ENCODE results near the gene RAI2.
A peak's percentile ranks its signal among the peaks of the same experiment; 100 is the strongest.
"Not testable (repeated sequence)": the region's sequence is repeated elsewhere in the genome, so short reads cannot be mapped to it uniquely, and the experiment has no call there.

The RAI2 gene

DNA sequence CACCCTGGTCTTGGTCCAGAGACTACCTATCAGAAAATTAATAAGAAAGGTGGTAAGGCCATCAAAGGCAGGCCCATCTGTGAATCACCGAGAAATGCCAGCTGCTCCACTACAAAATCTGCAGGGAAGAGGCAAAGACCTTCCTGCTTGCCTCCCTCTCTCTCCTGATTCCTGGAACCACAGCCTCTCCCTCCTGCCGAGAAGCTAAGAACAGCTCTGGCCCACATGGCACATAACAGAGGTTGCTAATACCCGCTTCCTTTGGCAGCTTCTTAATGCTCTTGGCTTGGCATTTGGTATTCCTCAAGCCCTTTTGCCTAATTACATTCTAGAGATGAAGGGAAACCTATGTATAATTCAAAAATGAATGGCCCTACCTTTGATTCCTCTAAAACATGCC is 32.9 kb downstream of the RAI2 start:
- FAIRE-seq, result no peak

DNA sequence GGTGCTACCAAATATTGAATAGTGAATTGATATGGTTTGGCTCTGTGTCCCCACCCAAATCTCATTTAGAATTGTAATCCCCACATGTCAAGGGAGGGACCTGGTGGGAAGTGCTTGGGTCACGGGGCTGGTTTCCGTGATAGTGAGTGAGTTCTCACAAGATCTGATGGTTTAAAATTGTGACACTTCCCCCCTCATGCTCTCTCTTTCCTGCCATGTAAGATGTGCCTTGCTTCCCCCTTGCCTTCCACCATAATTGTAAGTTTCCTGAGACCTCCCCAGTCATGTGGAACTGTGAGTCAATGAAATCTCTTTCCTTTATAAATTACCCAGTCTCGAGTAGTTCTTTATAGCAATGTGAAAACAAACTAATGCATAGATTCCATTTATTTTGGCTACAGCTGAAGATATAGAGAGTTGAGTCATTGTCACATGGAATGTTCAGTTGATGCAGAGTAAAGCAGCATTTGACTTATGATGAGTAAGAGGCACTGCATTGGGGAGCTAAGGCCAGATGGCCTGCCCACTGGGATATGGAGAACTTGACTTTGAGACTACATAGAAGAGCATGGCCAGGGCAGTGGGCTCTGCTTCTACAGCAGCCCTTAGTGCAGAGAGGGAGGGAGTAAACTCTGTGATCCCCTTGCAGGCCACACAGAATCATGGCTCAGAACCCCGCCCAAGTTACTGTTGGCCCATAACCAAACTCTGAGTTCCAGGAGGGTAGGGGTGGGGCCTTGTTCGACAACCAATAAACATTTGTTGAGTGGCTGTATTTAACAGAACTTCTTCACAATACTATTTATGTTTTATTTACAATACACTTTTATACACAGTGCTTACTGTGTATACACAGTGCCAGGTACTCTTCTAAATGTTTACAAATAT is 34.2 kb downstream of the RAI2 start:
- no peak for FAIRE-seq

- no peak for FAIRE-seq
Observed at GRCh38 chrX:17824980-17825379, 36.1 kb downstream of the RAI2 start.

DNA sequence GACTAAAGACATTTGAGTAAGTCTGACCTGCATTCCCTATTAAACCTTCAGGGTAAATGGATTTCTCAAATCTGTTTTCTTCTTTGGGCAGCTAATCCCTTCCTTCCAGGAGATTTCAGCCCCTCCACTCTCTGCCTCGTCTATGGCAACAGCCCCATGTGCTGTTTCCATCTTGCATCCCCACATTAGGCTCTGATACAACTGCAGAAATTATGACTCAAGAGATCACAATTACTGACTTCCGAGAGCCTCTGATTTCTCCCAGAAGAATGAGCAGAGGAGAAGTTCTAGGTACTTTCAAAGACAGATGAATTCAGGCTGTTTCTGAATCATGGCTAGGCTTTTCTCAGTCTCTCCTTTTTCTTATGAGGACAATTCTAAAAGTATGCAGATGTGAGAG is 38.7 kb downstream of the RAI2 start:
- no peak for FAIRE-seq

DNA sequence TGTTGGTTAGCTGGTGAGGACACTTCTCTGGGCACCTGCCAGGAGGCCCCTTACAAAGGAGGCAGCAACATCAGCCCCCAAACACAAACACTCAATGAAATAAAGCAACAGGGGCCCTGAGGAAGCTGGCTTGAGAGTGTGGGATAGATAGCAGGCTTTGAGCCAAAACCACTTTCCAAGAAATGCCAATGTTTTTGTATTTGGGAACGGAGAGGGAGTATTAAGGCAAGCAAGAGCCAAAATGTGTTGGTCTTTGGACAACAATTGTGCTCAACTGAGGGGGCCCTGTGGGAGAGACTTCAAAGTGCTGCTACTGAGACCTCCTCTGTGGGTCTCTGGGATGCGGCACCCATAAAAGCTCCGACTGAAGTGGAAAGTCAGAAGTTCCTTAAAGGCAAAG is 41.0 kb downstream of the RAI2 start:
- FAIRE-seq, result no peak

DNA sequence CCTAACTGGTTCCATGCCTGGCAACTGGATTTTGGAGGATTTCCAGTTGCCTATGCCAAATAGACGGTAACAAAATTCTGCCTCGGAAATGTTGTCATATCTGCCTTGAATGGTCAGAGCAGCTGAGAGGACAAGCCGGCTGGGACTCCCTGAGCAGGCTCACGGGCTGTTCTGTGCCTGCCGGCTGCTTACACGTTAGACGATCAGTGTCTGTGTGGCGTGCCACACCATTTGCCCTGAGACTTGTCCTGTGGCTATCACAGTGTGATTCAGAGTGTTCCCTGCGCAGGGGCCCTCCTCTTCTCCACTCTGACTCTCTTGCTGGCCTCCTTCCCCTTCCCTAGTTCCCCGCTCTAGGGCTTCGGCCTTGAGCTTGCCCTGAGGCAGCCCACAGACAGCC is 42.4 kb downstream of the RAI2 start:
- FAIRE-seq, result no peak

DNA sequence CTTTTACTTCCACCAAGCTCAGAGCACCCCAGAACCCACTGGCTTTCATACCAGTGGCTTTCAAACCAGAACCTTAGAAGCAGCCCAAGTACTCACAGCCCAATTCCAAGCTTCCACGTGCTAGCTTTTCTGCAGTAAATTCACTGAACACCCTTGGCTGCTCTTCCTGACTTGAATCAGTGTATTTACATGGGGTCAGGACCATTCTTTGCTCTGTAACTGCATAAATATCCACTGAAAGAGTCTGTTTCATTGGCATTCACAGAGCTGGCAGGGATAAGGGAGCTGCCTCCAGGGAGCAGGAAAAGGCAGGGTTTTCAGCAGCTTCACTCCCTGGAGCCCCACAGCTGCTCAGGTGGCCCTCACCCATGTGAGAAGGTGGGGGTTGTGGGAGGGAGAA is 43.8 kb downstream of the RAI2 start:
- no peak for FAIRE-seq

GRCh38 chrX:17814557-17814956 is 46.5 kb downstream of the RAI2 start:
- FAIRE-seq, result no peak

GRCh38 chrX:17814059-17814458 is 47.0 kb downstream of the RAI2 start:
- no peak for FAIRE-seq

DNA sequence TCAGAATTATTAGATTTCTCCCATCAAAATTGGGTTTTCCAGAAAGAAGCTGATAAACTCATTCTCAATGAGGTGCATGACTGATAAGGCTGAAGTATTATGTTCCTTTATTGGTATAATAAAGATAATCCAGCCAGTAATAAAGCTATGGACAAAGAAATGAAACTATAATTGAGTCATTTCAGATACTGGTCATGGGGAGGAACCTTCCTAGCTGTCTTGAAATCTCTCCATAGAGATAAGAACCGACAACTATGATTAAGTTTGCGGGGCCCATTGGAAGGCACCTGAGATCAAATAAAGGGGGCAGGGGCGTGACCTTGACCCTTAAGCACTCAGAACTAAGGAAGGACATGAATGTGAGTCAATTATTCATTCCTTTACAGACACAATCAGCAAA is 47.8 kb downstream of the RAI2 start:
- FAIRE-seq, result peak; percentile 76

- FAIRE-seq, result no peak
Observed at GRCh38 chrX:17812763-17813162, 48.3 kb downstream of the RAI2 start.

DNA sequence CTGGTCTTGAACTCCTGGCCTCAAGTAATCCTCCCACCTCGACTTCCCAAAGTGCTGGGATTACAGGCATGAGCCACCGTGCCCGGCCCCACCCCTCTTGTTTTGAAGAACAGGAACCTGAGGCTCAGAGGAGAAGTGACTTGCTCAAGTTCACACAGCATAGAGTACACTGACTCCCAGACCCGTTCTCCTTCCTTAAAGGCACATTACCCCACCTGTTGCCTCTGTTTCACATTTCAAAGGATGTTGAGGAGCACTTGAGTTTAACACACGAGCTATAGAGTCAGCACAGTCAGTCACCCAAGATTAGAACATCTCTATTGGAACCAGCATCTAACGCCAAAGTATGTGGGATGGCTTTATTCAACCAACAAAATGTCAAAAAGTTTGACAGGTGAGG is 51.1 kb downstream of the RAI2 start:
- FAIRE-seq, result no peak

DNA sequence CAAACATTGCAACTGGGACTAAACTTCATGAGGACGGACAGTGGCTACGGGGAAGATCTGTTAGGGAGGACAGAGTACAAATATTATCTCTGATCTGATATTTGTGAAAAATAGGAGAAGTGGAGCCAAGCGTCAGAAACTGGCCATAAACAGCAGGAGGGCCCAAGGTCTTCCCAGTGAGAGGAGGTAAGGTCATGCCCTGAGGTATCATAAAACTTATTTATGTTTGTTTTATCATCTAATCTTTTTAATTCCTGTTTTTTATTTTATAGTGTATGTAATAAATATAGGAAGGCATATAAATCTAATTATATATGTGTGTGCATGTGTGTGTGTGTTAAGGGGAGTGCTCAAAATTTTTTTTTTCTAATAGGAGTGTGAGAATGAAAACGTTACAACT is 51.8 kb downstream of the RAI2 start:
- no peak for FAIRE-seq

GRCh38 chrX:17805120-17805519 is 56.0 kb downstream of the RAI2 start:
- FAIRE-seq, result no peak

DNA sequence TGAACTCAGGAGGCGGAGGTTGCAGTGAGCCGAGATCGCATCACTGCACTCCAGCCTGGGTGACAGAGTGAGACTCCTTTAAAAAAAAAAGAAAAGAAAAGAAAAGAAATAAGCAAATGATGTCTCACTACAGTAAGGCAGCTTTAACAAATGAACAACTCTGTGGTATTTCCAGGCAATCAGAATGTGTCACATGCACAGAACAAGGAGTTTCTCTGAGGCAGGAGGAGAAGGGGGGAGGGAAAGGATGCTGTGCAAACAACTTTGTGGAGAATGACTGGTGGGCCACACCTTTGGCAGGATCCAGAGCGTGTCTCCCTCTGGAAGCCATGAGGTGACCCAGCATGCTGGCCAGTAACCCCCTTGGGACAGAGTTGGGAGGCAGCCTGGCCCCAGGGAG is 57.6 kb downstream of the RAI2 start:
- no peak for FAIRE-seq

GRCh38 chrX:17802756-17803155 is 58.3 kb downstream of the RAI2 start:
- FAIRE-seq, result no peak

DNA sequence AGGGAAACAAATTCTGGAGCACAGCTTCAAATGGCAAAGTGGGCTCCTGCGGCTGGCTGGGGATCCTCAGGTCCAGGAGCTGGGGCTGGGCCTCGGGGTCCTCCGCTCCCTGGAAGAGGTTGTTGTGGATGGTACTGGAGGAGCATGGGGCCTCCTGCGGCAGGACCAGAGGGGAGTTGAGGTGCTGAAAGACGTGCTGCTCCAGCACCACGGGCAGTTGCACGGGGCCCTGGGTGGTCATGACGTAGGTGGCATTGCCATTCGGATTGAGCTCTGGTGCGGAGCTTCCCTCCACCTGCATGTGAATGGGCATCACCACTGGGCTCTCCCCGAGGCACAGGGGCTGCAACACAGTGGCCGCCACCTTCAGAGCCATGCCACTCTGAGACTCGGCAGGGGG is 59.7 kb downstream of the RAI2 start:
- no peak for FAIRE-seq

DNA sequence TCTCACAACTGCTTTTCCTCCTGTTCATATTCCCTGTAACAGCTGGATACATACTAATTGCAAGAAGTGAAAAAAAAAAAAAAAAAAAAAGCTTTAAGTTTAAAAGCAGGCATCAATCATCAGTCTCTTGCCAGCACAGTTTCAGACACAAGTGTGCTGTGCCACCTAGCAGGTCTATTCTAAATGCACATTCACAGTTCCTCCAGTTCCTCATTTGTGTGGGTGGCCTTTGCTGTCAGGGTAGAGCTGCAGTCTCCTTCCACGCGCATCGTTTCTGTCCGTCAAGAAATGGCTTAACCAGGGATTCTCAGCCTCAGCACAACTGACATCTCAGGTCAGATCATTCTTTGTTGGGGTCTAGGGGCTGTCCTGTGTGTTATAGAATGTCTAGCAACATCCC is 62.2 kb downstream of the RAI2 start:
- FAIRE-seq, result no peak

DNA sequence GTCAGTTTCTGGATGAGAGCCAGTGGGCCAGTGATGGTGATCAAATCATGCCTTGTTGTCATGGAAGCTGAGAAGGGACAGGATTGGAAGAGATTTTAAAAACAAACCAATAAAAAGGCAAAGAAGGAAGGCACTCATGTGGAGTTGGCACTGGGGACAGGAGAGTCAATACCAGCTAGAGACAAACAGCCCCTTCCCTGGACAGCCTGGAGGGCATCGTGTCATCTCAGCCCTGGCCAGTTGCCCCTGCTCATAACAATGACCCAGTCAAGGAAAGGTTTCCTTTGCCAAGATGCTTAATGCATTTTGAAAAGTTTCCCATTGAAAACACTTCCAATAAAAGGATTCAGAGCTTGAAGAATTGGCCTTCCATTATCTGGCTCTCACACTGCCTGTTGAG is 68.3 kb downstream of the RAI2 start:
- FAIRE-seq, result no peak

GRCh38 chrX:17788956-17789562 is 72.0 kb downstream of the RAI2 start:
- no peak for FAIRE-seq

DNA sequence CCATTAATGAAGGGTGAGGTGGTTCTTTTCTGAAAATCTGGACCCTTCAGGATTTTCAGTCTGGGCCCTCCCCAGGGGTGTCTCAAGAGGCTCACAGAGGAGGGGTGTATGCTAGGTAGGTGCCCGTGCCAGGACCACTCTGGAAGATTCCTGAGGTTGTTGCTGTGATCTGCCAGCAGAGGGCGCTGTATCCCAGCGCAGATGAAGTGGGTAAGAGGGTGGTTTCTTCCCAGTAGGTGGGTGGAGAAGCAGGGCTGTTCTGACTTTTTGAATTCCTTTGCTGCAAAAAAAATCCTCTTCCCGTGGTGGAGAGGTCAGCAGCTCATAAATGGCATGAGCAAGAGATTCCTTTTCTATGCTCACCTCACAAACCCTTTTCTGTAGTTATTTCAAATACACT is 72.7 kb downstream of the RAI2 start:
- no peak for FAIRE-seq

GRCh38 chrX:17787557-17787956 is 73.5 kb downstream of the RAI2 start:
- FAIRE-seq, result no peak

- not testable (repeated sequence) for FAIRE-seq
Observed at GRCh38 chrX:17786554-17787347, 74.3 kb downstream of the RAI2 start.

DNA sequence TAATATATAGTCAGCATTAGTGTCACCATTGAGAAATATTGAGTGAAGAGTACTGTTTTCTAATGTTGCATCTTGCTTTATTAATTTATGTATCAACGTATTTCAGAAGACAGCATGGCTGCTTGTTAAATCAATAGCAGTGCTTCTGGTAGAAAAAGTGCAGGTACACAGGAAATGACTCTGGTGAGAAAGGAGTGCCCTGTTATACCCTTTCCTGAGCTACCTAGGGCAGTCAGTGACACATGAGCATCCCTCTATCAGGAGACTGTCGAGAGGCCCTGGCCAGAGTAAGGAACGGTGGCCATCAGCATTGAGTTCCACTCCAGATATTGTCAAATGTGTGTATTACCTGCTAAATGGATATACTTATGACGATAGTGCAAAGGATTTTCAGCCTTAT is 81.7 kb downstream of the RAI2 start:
- no peak for FAIRE-seq

Measured in colon (tissue), 2 donors.